ENCODE data around the gene C21orf58.

C21orf58 gene

DNA sequence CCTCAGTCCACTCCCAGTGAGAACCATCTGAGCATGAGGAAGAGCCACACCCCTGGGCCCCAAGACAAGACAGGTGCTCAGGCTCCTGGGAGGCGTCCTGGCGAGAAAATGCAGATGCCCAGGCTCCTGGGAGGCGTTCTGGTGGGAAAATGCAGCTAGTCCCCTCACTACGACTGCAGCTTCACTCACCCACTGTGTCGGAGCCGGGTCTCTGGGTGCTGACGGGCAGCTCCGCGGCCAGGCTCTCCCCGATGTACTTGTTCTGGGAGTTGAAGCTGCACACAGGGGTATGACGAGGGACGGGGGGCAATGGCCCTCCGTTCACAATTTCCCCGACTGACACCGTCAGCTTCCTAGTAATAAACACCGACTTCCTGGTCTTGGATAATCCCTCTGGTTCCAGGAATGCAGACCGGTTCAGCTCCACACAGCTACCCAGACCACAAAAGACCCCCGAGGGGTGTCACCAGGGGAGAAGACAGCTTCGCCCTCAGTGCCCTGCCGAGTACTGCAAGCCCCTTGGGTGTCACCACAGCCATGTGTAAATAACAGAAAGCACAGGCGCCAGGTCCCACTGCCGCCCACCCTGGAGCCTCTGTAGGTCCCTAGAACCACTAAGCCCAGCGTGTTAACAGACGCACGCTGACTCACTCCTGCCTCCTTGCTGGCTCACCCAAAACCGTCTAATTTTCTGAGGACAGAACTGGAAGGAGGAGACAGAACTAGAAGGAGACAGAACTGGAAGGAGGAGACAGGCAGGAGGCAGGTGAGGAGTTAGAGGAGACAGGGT, 57.7 kb downstream of the C21orf58 start:
- H3K27ac Mint-ChIP-seq: peak overlapping the region in 1 of 2 donors; percentile 45
- peaks cover 76% of the 10 kb centered on the region for H3K36me3 Mint-ChIP-seq (ENCODE audit: insufficient read depth)
- peaks cover 0 to 2% of the 10 kb centered on the region in 2 donors for H3K4me1 Mint-ChIP-seq (ENCODE audit: low read depth in 2 of 2)
- ATAC-seq (replicated peaks) (no peak), DNase-seq (no peak)
- no peaks in the 10 kb centered on the region for H3K27me3 Mint-ChIP-seq
- H3K9me3 Mint-ChIP-seq: no peaks in the 10 kb centered on the region
- no peak overlapping the region for H3K4me3 Mint-ChIP-seq

DNA sequence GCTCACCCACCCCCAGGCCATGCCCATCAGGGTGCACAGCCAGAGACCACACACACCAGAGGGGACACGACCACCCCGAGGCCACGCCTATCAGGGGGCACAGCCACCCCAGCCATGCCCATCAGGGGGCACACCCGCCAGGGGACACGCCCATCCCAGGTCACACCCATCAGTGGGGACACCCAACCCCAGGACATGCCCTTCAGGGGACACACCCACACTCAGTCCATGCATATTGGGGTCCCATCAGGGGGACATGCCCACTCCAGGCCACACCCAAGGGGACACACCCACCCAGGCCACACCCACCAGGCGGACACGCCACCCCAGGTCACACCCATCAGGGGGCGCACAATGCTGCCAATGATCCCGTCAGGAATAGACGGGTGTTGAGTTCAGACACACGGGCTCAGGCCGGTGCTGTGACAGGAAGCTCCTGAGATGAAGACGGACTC, 59.0 kb downstream of the C21orf58 start:
- H3K9me3 Mint-ChIP-seq: no peaks in the 10 kb centered on the region
- H3K4me3 Mint-ChIP-seq: no peak overlapping the region
- no peak overlapping the region for H3K27ac Mint-ChIP-seq
- no peak for ATAC-seq (replicated peaks)
- DNase-seq: no peak
- peaks cover 75% of the 10 kb centered on the region for H3K36me3 Mint-ChIP-seq (ENCODE audit: insufficient read depth)
- H3K4me1 Mint-ChIP-seq (ENCODE audit: low read depth in 2 of 2): peaks cover 0 to 2% of the 10 kb centered on the region in 2 donors
- H3K27me3 Mint-ChIP-seq: no peaks in the 10 kb centered on the region

DNA sequence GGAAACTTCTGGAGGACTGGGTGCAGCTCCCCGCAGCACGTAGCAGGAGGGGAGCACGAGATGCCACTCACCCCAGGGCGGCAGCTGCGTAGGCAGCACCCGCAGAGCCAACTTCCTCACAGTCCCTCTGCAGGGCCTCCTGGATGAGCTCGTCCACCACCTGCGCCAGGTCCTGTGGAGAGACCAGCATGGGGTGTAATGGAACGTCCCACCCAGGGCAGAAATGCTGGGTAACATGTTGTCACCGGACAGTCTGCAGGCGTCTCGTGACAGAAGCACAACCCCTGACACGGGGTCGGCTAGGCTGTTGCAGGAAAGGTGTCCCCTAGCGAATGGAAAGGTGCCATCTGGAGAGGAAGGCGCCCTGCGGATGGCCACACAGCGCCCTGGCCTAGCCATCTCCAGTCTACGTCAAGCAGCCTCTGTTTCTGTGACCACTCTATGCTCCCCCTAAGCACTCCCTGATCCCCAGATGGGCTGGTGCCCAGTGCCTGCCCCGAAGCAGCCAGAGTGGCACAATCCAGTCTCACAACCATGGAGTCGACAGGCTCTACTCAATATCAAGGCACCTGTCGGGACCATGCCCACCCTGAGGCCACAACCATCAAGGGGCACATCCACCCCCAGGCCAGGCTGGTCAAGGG, 59.5 kb downstream of the C21orf58 start:
- Mint-ChIP-seq H3K36me3 (ENCODE audit: insufficient read depth) (peaks cover 75% of the 10 kb centered on the region), H3K27ac (no peak overlapping the region), H3K4me3 (no peak overlapping the region), H3K27me3 (no peaks in the 10 kb centered on the region), H3K9me3 (no peaks in the 10 kb centered on the region), H3K4me1 (ENCODE audit: low read depth in 2 of 2) (peaks cover 0 to 2% of the 10 kb centered on the region in 2 donors)
- ATAC-seq (replicated peaks) (no peak), DNase-seq (no peak)

DNA sequence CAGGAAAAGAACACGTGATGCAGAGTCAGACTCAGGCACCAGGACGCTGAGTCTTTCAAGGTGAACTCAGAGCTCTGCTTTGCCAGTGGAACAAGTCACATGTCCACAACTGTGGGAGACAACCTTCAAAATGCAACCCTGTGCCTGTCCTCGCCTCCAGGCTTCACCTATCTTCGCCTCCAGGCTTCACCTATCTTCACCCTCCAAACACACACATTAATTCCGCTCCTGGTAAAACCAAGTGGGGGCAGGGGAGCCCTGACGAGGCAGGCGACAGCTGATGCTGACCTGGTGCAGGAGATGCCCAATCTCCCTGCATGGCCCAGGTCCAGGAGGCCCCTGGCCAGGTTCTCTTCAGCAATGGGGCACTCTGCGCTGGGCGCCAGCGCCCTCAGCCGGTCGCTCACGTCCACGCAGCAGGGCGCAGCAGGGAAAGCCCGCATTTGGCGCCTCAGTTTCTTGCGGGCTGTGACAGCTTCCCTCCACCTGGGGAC, 67.1 kb downstream of the C21orf58 start:
- DNase-seq (no peak), ATAC-seq (replicated peaks) (no peak)
- H3K9me3 Mint-ChIP-seq: no peaks in the 10 kb centered on the region
- no peak overlapping the region for H3K4me3 Mint-ChIP-seq
- no peaks in the 10 kb centered on the region for H3K27me3 Mint-ChIP-seq
- H3K4me1 Mint-ChIP-seq (ENCODE audit: low read depth in 2 of 2): peaks cover 14 to 17% of the 10 kb centered on the region in 2 donors
- H3K36me3 Mint-ChIP-seq (ENCODE audit: insufficient read depth): peaks cover 83% of the 10 kb centered on the region
- H3K27ac Mint-ChIP-seq: no peak overlapping the region

DNA sequence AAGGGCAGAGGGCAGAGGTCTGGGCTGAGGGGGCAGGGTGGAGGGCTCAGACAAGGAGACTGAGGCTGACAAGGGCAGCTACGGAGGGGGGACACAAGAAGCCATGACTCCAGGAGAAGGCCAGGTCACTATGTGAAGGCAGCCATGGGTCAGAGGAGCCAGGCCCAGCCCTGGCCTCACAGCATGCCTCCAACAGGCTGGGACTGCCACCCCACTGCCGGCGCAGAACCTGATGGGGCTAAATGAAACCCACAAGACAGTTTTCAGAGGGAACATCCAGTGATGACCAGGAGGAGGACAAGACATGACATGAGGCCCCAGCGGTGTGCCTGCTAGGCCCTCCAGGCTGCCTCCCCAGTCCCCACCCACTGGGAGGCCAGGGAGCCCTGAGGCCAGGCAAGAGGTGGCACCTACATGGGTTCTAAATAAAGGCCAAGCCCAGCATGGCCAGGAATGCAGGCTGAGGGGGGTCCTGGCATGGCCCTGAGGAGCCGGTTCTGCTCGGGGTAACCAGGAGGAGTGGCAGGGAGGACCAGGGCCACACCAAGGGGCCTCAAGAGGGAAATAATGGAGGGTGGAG, 67.8 kb downstream of the C21orf58 start:
- peaks cover 83% of the 10 kb centered on the region for H3K36me3 Mint-ChIP-seq (ENCODE audit: insufficient read depth)
- H3K4me1 Mint-ChIP-seq (ENCODE audit: low read depth in 2 of 2): peaks cover 14 to 17% of the 10 kb centered on the region in 2 donors
- no peak overlapping the region for H3K4me3 Mint-ChIP-seq
- no peaks in the 10 kb centered on the region for H3K9me3 Mint-ChIP-seq
- peak overlapping the region in 1 of 2 donors; percentile 42 for H3K27ac Mint-ChIP-seq
- H3K27me3 Mint-ChIP-seq: no peaks in the 10 kb centered on the region
- ATAC-seq (replicated peaks) (no peak), DNase-seq (no peak)

DNA sequence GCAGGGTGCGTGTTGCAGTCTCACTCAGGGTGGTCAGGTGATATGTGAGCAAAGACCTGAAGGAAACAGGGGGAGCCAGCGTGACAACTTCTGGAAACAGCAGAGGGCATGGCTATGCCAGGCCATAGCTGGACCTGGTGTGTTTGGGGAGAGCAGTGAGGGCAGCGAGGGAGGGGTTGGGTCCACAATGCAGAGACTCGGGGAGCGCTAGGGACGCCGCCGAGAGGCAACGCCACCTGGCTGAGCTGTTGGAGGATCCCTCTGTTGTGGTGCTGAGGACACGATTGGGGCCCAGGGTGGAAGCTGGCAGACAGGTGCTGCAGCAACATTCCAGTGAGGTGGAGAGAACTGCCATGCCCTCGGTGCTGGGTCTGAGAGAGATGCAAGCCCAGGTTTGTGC, 68.5 kb downstream of the C21orf58 start:
- DNase-seq (no peak), ATAC-seq (replicated peaks) (no peak)
- Mint-ChIP-seq H3K9me3 (no peaks in the 10 kb centered on the region), H3K4me3 (no peak overlapping the region), H3K4me1 (ENCODE audit: low read depth in 2 of 2) (peaks cover 17 to 24% of the 10 kb centered on the region in 2 donors), H3K27me3 (no peaks in the 10 kb centered on the region), H3K36me3 (ENCODE audit: insufficient read depth) (peaks cover 85% of the 10 kb centered on the region), H3K27ac (peak overlapping the region; percentile 63 to 88)

DNA sequence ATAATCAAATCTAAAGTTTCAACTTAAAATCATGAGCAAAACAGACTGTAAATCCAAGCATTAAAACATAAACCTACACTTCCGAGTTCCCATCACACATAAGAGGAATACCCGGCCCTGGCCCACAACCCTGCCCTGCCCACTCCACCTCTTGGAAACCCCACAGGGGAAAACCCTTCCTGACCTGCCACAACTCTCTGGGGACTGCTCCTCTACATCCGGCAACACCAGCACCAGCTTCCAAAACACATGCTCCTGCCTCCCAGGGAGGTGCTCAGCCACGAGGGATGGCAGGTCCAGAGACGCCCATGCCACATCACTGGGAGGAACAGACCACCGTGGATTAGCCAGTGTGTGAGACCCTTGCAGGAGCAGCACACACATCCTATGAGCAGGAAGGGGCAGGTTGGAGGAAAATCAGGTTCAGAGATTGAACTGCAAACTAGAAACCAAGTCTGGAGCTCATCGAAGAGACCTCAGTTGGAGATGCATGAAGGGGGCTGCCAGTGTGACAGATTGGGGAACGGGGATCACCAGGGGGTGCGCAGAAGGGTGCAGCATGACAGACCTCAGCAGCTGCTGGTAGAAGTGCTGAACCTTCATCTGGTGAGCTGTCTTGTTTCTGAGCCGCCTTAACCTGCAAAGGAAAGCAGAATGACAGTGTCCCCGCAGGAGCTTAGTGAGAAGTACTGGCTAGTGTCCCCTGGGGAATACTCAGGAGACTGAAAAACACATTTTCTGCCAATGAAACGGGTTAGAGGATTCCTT, 69.3 kb downstream of the C21orf58 start:
- Mint-ChIP-seq H3K4me1 (ENCODE audit: low read depth in 2 of 2) (peaks cover 19 to 30% of the 10 kb centered on the region in 2 donors), H3K27ac (peak overlapping the region; percentile 88), H3K9me3 (no peaks in the 10 kb centered on the region), H3K4me3 (peak overlapping the region; percentile 11 to 45), H3K27me3 (no peaks in the 10 kb centered on the region), H3K36me3 (ENCODE audit: insufficient read depth) (peaks cover 82% of the 10 kb centered on the region)
- ATAC-seq (replicated peaks): no peak
- no peak for DNase-seq

DNA sequence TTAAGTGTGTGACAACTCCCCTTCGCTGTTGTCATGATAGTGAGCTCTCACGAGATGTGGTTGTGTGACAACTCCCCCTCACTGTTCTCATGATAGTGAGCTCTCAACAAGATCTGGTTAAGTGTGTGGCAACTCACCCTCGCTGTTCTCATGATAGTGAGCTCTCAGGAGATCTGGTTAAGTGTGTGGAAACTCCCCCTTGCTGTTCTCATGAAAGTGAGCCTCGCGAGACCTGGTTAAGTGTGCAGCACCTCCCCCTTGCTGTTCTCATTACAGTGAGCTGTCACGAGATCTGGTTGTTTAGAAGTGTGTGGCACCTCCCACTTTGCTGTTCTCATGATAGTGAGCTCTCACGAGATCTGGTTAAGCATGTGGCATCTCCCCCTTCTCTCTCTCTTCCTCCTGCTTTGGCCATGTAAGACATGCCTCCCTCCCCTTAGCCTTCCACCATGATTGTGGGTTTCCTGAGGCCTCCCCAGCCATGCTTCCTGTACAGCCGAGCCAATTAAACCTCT, 70.0 kb downstream of the C21orf58 start:
- peak overlapping the region; percentile 88 for H3K27ac Mint-ChIP-seq
- ATAC-seq (replicated peaks): peak; percentile 93
- no peaks in the 10 kb centered on the region for H3K9me3 Mint-ChIP-seq
- H3K4me3 Mint-ChIP-seq: peak overlapping the region; percentile 11 to 45
- no peaks in the 10 kb centered on the region for H3K27me3 Mint-ChIP-seq
- DNase-seq: peak; percentile 26 to 32 (median 28)
- peaks cover 19 to 32% of the 10 kb centered on the region in 2 donors for H3K4me1 Mint-ChIP-seq (ENCODE audit: low read depth in 2 of 2)
- H3K36me3 Mint-ChIP-seq (ENCODE audit: insufficient read depth): peaks cover 82% of the 10 kb centered on the region

DNA sequence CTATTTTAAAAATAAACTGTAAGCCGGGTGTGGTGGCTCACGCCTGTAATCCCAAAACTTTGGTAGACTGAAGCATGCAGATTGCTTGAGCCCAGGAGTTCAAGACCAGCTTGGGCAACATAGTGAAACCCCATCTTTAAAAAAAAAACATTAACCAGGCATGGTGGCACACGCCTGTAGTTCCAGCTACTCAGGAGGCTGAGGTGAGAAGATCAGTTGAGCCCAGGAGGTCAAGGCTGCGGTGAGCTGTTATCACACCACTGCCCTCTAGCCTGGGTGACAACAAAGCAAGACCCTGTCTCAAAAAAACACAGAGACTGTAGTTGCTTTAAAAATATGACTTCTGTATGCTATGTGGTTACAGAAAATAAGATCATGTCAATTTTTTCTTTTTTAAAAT, 70.8 kb downstream of the C21orf58 start:
- H3K27me3 Mint-ChIP-seq: no peaks in the 10 kb centered on the region
- ATAC-seq (replicated peaks) (no peak), DNase-seq (no peak)
- no peak overlapping the region for H3K4me3 Mint-ChIP-seq
- peak overlapping the region; percentile 88 for H3K27ac Mint-ChIP-seq
- H3K36me3 Mint-ChIP-seq (ENCODE audit: insufficient read depth): peaks cover 79% of the 10 kb centered on the region
- H3K4me1 Mint-ChIP-seq (ENCODE audit: low read depth in 2 of 2): peaks cover 19 to 36% of the 10 kb centered on the region in 2 donors
- no peaks in the 10 kb centered on the region for H3K9me3 Mint-ChIP-seq
